Breast epithelium (tissue), 4 donors: ENCODE data around the gene MUC6. TPM values are rescaled to one million over a fixed set of nuclear protein-coding genes. Genes with fewer than 3 reads are reported as not detected.

Experiments used
- DNase-seq, 2 donors: peaks; one replicate each; pipeline ENCODE4 v3.0.0-alpha.2; 2019; ENCODE audit warnings: low spot score in 2 of 2
- H3K27ac ChIP-seq, 2 donors: fragments of 200-600 bp; sonication (generic) in 1 of 2; one replicate each; pipeline ENCODE4 v1.5.1; 2016 to 2019; ENCODE audit warnings: mild to moderate bottlenecking in 1 of 2
- H3K27me3 ChIP-seq, 2 donors: fragments of 200-600 bp; sonication (generic) in 1 of 2; one replicate each; pipeline versions ENCODE4 v1.5.1 to v1.6.0; 2017 to 2019; ENCODE audit warnings: control low read depth in 1 of 2, mild to moderate bottlenecking in 1 of 2
- H3K36me3 ChIP-seq: fragments of 200-600 bp; one replicate; pipeline ENCODE4 v1.5.1; 2019
- H3K4me1 ChIP-seq, 2 donors: fragments of 200-600 bp; sonication (generic); one replicate each; pipeline ENCODE4 v1.5.1; 2016 to 2019; ENCODE audit warnings: control low read depth in 1 of 2
- H3K4me3 ChIP-seq, 3 donors: fragments of 200-600 bp; sonication (generic); 1 replicate in 2 of 3; 2 replicates in 1 of 3; pipeline ENCODE4 v1.5.1; 2016 to 2019; ENCODE audit warnings: mild to moderate bottlenecking in 3 of 3, moderate library complexity in 2 of 3
- H3K9me3 ChIP-seq, 2 donors: fragments of 200-600 bp; sonication (generic) in 1 of 2; one replicate each; pipeline ENCODE4 v1.5.1; 2016 to 2019; ENCODE audit warnings: control low read depth in 1 of 2
- POLR2A ChIP-seq: fragments of 450-650 bp; IDR thresholded peaks from one replicate; pipeline ENCODE4 v1.6.1; 2016; ENCODE audit warnings: antibody characterized with exemption, mild to moderate bottlenecking, moderate library complexity
- POLR2AphosphoS5 ChIP-seq, 3 donors: sonication (generic); formaldehyde crosslinking; IDR thresholded peaks; one replicate each; pipeline ENCODE4 v1.6.1; 2017; ENCODE audit warnings: antibody characterized with exemption in 3 of 3
- intact Hi-C: fragments of 100-400 bp; cut with DNase I; formaldehyde crosslinking; loops from one replicate; pipeline ENCODE4 v1.15.1; 2023; ENCODE audit warnings: low total_unique reads
- total RNA-seq, 3 donors: library from RNA; depleted of rRNA; stranded (reverse); fragments of >200 nt; gene quantifications; one replicate each; pipeline ENCODE4 v1.1.0, GENCODE V29; 2016
- TF ChIP-seq, protein P1 (sequence below), 3 donors: fragments of 450-650 bp; IDR thresholded peaks; one replicate each; pipeline ENCODE4 v1.5.1; 2016 to 2017; ENCODE audit warnings: antibody characterized with exemption in 3 of 3, mild to moderate bottlenecking in 3 of 3, moderate library complexity in 3 of 3

MUC6 gene
- total RNA-seq, 3 donors from 2014 or later = 1.3 to 1.9 TPM; not detected in 1

DNA sequence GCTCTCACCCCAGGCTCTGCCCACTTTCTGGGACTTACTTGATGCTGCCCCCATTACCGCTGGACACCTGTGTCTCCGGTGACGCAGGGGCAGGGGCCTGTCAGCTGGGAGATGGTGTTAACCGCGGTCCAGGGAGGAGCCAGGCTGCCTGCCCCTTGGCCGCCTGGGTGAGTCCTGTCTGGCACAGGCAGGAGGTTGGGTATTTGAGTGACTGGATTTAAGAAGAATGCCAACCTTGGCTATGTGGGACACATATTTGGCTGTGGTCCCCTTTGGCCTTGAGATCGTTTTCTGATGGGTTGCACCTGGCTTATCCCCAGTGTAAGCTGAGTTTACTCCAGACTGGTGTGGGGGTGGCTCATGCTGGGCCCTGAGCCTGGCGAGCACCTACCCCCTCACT is 2.5 kb downstream of the MUC6 start:
- Histone ChIP-seq H3K4me3 (no peak overlapping the region), H3K9me3 (no peaks in the 10 kb centered on the region), H3K27me3 (peaks cover 0 to 47% of the 10 kb centered on the region in 2 donors), H3K27ac (no peak overlapping the region), H3K4me1 (no peaks in the 10 kb centered on the region), H3K36me3 (no peaks in the 10 kb centered on the region)
- intact Hi-C loops = no loop called here
- TF ChIP-seq, protein P1, sequence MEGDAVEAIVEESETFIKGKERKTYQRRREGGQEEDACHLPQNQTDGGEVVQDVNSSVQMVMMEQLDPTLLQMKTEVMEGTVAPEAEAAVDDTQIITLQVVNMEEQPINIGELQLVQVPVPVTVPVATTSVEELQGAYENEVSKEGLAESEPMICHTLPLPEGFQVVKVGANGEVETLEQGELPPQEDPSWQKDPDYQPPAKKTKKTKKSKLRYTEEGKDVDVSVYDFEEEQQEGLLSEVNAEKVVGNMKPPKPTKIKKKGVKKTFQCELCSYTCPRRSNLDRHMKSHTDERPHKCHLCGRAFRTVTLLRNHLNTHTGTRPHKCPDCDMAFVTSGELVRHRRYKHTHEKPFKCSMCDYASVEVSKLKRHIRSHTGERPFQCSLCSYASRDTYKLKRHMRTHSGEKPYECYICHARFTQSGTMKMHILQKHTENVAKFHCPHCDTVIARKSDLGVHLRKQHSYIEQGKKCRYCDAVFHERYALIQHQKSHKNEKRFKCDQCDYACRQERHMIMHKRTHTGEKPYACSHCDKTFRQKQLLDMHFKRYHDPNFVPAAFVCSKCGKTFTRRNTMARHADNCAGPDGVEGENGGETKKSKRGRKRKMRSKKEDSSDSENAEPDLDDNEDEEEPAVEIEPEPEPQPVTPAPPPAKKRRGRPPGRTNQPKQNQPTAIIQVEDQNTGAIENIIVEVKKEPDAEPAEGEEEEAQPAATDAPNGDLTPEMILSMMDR (IDR thresholded peaks at IDR 0.05) = no peak
- no peak for TF ChIP-seq POLR2A
- no peak for TF ChIP-seq POLR2AphosphoS5 (IDR thresholded peaks at IDR 0.05)
- no peak for DNase-seq

- peaks cover 0 to 49% of the 10 kb centered on the region in 2 donors for H3K27me3 ChIP-seq
- intact Hi-C loops = no loop called here
- TF ChIP-seq, protein P1 (IDR thresholded peaks at IDR 0.05) = no peak
- no peaks in the 10 kb centered on the region for H3K9me3 ChIP-seq
- H3K4me3 ChIP-seq = no peak overlapping the region
- H3K27ac ChIP-seq = no peak overlapping the region
- no peaks in the 10 kb centered on the region for H3K36me3 ChIP-seq
- DNase-seq = no peak
- H3K4me1 ChIP-seq = no peaks in the 10 kb centered on the region
Measured at GRCh38 chr11:1033016-1033798, 3.3 kb downstream of the MUC6 start.

DNA sequence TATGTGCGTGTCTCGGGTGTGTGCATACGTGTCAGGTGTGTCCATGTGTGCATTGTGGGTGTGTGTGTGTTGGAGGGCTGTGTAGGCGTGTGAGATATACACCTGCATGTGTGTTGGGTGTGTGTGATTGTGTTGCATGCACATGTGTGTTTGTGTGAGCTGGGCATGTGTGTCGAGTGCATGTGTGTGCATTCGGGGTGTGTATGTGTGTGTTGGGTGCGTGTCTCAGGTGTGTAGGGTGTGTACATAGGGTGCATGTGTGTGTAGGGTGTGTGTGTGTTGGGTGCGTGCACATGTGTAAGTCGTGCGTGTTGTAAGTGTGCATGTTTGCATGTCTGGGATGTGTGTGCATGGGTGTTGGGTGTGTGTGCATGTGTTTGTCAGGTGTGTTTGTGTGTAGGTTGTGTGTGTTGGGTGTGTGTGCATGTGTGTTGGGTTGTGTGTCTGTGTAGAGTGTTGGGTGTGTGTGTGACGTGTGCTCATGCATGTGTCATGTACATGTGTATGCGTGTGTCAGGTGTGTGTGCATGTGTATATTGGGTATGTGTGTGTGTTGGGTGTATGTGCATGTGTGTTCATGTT is 4.1 kb downstream of the MUC6 start:
- Histone ChIP-seq H3K36me3 (no peaks in the 10 kb centered on the region), H3K27me3 (peaks cover 0 to 41% of the 10 kb centered on the region in 2 donors), H3K9me3 (no peaks in the 10 kb centered on the region), H3K27ac (no peak overlapping the region), H3K4me3 (no peak overlapping the region), H3K4me1 (no peaks in the 10 kb centered on the region)
- DNase-seq = no peak
- intact Hi-C loops = no loop called here
- TF ChIP-seq POLR2A (no peak), POLR2AphosphoS5 (IDR thresholded peaks at IDR 0.05) (no peak)
- TF ChIP-seq, protein P1 (IDR thresholded peaks at IDR 0.05) = no peak

GRCh38 chr11:1031121-1031899 is 5.2 kb downstream of the MUC6 start:
- Histone ChIP-seq H3K9me3 (no peaks in the 10 kb centered on the region), H3K4me1 (no peaks in the 10 kb centered on the region), H3K4me3 (no peak overlapping the region), H3K36me3 (no peaks in the 10 kb centered on the region), H3K27ac (no peak overlapping the region), H3K27me3 (peaks cover 0 to 30% of the 10 kb centered on the region in 2 donors)
- TF ChIP-seq POLR2AphosphoS5 (IDR thresholded peaks at IDR 0.05) = no peak
- TF ChIP-seq, protein P1 (IDR thresholded peaks at IDR 0.05) = no peak
- intact Hi-C loops = no loop called here
- DNase-seq = no peak

GRCh38 chr11:1030556-1030955 is 6.0 kb downstream of the MUC6 start:
- intact Hi-C loops = no loop called here
- no peak for DNase-seq
- TF ChIP-seq POLR2AphosphoS5 (IDR thresholded peaks at IDR 0.05) (no peak), POLR2A (no peak)
- TF ChIP-seq, protein P1 (IDR thresholded peaks at IDR 0.05) = no peak

More at GRCh38 chr11:1030556-1030955, 6.0 kb downstream of the MUC6 start:
- Histone ChIP-seq H3K27me3 (peaks cover 0 to 22% of the 10 kb centered on the region in 2 donors), H3K4me1 (no peaks in the 10 kb centered on the region), H3K36me3 (no peaks in the 10 kb centered on the region), H3K4me3 (no peak overlapping the region), H3K9me3 (no peaks in the 10 kb centered on the region), H3K27ac (no peak overlapping the region)
